Gastroesophageal sphincter (tissue), 3 donors: ENCODE measurements around the gene RAB35.

Experiments used
- CTCF ChIP-seq, 4 experiments: fragments of 200-600 bp in 2 of 4; fragments of 450-650 bp in 2 of 4; sonication (generic) in 1 of 4; IDR thresholded peaks; one replicate each; pipeline ENCODE4 v1.5.1; 2017 to 2019; ENCODE audit warnings: antibody characterized with exemption in 4 of 4, mild to moderate bottlenecking in 2 of 4, moderate library complexity in 2 of 4
- EP300 ChIP-seq: sonication (generic); formaldehyde crosslinking; IDR thresholded peaks from one replicate; pipeline ENCODE4 v1.6.1; 2017; ENCODE audit warnings: antibody characterized with exemption, mild to moderate bottlenecking
- POLR2A ChIP-seq, 2 donors: fragments of 450-650 bp; IDR thresholded peaks; one replicate each; pipeline ENCODE4 v1.6.1; 2017; ENCODE audit warnings: antibody characterized with exemption in 2 of 2, mild to moderate bottlenecking in 2 of 2, moderate library complexity in 1 of 2
- POLR2AphosphoS5 ChIP-seq: sonication (generic); formaldehyde crosslinking; IDR thresholded peaks from one replicate; pipeline ENCODE4 v1.6.1; 2017; ENCODE audit warnings: antibody characterized with exemption

- TF ChIP-seq POLR2AphosphoS5: no peak
- TF ChIP-seq POLR2A (IDR thresholded peaks at IDR 0.05): no peak
- no peak for TF ChIP-seq CTCF (IDR thresholded peaks at IDR 0.05)
- no peak for TF ChIP-seq EP300
These were observed 34.5 kb upstream of the RAB35 start for GRCh38 chr12:120150919-120151525.
